HL-60/S4 (cell line): Measurements from ENCODE around the gene IP6K3.

Experiments
- in situ Hi-C: fragments of 300-500 bp; cut with MboI; formaldehyde crosslinking; loops from 2 replicates; pipeline ENCODE4 v1.14.3; 2022; ENCODE audit warnings: low sequenced_read_pairs

IP6K3 gene

DNA sequence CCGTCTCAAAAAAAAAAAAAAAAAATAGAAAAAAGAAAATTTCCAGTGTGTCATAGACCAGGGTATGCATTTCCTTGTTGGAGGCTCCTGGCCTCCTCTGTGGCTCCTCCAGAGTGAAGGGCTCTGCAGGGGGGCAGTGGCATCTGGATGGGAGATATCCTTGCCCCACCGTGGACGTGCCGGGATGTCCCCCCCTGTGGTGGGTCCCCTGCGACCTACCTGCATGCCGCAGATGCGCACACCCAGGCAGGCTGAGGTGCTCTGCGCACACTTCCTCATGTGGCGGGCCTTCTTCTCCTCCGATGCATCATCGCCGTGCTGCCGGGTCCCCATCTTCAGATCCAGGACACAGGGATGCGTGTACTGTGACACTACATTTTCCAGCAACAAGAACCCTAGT, 21.5 kb downstream of the IP6K3 start:
- in situ Hi-C loops, result no loop called here

DNA sequence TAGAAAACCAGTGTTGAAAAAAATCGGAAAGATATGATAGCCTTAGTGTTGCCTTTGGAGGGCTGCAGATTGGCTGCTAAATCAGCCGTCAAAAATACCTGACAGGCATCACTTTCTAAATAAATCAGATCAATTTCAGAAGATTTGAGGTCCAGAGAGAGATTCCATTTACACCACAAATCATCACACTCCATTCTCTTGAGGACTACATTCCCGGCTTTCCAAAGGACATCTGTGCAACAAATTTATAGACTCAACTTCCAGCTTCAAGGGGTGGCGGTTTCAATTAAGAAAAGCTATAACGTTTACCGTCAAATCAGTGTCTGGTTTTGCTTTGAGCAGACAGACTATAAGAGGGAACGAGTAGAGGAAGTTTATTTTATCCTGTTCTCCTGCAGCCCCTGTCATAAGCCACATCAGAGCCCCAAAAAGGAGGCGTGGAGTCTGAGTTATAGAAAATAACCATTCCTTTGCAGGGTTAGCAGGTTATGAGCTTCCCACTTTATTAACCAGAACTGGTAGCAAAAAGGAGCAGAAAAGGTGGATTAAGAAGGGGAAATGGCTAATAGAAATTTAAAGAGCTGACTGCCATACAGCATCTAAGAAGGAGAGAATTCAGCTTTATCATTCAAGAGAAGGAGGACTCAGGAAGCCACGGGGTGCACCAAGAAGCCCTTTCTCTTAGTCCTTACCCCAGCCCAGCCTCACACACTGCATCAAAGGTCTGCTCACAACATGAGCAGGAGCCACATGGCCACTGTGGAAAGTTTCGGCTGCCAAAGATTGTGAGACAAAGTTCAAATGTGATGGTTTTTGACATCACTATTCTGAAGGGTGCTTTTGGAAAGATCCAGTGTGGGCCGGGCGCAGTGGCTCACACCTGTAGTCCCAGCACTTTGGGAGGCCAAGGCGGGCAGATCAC, 22.3 kb downstream of the IP6K3 start:
- in situ Hi-C loops, result no loop called here

DNA sequence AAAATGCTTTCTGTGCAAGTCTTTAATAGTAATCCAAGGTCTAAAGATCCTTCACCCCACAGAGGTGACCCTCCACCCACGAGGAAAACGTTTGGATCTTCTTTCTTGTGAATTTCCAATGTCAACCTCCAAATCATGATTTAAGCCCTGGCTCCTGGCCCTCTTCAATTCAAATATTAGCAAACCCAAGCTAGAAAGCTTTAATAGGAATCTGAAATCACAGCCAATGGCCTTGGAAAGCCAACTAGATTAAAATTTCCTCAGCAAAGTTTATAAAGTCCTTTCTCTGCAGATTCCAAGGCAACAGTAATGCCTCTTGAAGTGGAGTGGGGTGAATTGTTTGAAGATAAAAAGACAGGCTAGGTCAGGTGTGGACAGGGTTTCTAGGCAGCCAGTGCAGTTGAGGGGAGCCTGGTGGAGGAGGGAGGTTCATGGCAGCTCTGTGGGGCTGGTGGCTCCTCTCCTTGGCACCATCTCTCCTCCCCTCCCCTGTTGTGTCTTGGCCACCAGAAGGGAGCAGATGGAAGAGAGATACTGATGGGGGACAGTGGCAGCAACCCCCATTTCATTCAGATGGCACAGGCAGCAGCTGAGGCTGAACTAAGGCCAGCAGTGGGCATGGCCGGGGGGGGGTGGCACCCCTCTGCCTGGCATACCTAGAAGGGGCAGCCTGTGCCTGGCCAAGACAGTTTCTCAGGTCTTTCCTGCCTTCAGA, 23.2 kb downstream of the IP6K3 start:
- in situ Hi-C loops, result no loop called here

DNA sequence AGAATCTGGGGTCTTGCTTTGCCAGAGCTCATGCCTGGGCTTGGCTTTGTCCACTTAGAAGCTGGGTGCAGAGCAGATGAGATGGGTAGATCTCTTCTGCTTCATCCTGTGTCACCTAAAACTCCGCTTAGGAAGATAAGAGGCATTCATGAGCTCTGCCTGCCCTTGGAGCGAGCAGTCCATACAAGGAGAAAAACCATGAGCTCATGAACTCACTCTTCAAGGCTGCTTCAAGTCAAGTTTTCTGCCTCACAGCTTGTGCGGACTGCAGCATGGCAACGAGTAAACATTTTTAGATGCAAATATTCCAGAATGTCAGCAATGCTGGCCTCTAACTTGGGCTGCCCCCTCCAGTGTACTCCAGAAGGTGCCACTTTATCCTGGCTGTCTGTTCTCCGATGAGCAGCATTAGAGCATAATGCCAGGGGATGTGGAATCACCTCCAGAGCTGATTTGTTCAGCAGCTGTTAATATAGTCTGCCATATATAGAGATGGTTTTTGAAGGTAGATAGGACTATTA, 24.5 kb downstream of the IP6K3 start:
- in situ Hi-C loops, result no loop called here

DNA sequence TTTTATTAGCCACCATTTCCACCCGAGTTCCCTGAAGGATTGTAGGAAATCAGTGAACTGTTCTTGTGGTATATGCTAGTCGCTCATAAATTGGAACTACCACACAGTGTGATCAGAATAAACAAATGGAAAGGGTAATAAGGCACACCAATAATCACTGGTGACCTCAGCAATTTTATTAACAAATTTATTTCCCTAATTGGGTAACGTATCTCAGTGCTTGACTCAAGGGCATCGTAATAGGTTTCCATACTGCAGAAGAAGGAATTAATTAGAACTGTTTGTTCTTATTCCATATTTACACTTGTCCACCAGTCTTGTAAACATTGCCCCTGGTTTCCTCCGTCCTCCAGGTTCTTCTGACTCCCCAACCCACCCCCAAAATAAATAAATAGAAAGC, 25.2 kb downstream of the IP6K3 start:
- in situ Hi-C loops, result no loop called here

DNA sequence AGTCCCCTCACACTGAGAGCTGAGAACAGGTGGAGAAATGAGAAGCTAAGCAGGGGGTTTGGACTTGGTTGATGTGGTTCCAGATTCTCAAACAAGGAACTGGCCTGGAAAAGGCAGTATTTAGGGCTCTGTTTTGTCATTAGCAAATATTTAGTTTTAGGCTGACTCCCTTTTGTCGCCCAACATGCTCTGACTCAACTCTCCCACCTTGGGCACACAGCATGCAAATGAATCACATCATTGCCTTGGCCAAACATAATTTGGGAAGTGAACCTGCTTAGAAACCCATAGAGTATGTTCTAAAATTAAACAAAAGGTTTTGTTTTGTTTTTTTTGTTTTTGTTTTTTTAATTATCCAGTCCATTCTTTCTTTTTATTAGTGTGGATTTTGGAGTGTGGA, 25.7 kb downstream of the IP6K3 start:
- in situ Hi-C loops, result no loop called here

DNA sequence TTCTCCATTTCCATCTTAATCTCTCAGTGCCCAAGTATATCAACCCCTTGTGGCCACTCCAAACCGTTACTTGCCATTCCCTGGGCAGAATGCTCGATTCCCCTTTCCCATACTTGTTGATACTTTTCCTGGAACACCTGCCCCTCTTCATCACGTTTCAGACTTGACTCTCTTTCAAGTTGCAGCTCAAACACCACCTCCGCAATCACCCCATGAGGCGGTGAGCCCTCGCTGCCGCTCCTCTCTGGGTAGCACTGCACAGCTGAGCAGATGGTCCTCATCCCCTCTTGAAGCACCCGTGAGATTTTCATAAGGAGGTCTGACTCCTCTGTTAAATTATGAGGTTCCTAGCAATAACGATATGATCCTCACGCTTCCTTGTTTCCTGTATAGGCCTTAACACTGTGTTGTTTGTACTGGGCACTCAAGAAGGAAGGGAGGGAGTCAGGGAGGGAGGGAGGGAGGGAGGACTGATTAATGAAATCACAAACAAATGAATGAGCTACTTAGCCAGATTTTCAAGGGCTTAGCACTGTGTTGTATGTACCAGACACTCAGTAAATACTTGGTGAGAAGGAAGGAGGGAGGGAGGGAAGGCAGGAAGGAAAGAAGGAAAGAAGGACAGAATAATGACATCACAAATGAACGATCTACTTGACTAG, 27.2 kb downstream of the IP6K3 start:
- in situ Hi-C loops, result no loop called here

DNA sequence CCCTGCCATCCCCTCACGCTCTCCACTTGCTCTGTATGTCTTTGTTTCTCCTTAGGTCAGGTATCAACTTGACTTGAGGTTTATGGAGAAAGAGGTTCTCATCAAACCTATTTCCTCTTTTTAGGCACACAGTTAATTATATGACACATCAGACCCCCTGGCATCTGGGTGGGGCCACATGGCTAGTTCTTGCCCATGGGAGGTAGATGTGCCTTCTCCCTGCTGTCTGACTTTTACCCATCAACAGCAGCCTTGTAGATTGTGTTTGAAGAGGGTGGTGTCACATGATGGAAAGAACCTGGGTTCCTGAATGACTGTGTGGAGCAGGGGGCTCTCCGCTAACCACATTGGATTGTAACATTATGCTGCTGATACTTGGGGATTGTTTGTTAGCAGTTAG, 28.0 kb downstream of the IP6K3 start:
- in situ Hi-C loops, result no loop called here

DNA sequence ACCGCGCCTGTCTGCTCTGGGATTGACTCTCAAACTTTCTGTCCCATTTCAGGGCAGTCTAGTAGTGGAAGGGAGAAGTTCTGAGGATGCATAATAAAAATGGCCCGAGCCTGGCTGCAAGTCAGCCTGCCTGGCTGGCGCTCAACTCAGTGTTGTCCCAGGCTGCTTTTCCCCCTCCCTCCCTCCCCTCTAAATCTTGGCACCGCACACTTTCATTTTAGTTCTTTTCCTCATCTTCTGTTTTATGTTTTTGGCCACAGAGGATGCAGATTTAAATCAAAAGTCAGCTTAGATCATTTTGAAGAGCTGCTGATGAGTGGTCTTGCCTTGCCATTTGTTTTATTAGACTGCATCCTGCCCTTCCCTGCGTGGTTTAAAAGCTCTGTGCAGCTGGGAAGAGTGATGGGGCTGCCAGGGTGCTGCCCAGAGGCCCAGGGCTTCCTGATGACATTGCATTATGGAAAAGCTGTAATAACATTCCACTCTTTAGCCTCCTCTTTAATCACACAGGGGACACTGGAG, 28.7 kb downstream of the IP6K3 start:
- in situ Hi-C loops, result no loop called here

DNA sequence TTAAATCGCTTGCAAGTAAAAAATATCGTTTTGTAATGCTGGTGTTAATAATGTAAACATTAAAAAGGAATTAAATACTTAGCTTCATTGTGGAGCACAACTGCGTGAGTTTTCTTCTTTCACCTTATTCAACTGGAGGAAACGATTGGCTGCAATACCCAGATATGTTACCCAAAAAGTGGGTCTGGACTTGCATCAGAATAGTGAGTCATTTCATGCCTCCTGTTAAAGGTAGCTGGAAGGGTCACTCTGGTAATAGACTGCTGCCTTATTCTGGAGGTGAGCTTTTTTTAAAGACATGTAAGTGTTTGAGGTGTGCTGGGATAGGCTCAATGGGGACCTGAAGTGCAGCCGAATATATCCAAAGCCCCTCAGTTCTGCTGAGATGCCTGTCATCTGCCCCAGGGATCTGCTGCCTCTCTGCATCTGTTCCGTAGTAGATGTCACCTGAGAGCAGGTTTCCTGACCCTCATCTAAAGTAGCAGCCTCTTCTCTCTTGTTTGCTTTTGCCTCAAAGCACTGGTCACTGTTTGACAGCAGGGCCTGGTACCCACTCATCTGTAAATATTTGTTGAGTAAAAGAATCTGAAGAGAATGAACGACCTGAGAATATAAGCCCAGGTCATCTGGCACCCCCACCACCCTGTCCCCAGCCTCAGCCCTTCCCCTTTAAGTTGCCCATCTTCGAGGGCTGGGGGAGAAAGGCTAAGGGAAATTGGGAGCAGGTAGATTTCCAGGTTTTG, 29.6 kb downstream of the IP6K3 start:
- in situ Hi-C loops, result no loop called here

DNA sequence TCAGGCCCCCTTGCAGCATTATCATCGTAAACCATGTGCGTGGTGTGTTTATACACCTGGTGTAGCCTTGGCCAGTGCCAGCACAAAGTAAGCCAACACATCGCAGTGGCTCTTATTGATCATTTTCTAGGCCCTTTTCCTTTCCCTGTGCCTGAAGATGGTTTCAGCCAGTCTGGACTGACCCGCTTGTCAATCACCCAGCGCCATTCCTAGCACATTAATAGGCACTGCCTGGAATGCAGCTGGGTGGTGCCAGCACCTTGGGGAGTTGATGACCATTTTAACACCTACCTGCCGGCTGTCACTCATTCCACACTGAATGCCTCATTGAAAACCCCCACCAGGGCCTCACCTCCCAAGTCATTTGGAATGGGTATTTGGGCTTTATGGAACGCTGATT, 30.3 kb downstream of the IP6K3 start:
- in situ Hi-C loops, result no loop called here

DNA sequence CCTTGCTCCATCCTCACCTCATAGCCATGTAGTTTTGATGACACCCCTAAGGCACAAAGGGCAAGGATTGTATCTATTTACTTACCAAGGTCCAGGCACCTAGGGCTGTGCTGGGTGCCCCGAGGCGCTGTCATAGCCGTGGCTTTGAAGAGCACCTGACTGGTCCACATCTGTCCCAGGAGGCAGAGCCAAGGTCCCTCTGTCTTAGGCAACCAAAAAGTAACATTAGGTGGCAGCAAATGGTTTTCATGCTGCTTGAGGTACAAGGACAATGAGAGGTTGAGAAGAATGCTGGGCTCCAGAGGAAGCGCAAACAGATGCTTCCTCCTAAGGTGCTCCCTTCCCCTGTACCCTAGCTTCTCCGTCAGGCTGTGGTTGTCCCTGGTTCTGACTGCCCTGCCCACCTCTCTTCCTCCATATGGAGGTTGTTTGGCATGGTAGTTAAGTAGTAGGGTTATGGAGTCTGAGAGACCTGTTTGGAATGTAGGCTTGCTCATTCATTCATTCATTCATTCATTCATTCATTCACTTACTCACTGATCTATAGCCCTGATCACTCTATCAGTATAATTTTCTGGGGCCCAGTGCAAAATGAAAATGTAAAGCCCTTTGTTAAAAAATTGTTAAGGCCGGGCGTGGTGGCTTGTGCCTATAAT, 32.2 kb downstream of the IP6K3 start:
- in situ Hi-C loops, result no loop called here

DNA sequence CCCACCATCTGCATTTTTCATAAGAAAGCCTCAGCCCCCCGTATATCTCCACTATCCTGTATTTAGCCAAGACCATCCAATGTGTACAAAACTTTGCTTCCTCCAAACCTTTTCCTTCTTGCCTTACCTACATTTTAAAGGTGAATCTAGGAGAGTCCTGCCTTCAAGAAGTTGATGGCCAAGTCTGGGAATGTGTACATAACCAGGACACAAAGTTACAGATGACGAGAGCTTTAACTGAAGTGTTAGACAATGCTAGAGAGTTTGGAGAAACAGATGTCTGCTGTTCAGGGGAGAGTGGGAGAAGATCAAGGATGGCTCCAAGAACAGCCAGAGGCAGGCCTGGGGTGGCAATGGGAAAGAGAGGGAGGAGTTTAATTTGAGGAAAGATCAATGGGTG, 32.9 kb downstream of the IP6K3 start:
- in situ Hi-C loops, result no loop called here

DNA sequence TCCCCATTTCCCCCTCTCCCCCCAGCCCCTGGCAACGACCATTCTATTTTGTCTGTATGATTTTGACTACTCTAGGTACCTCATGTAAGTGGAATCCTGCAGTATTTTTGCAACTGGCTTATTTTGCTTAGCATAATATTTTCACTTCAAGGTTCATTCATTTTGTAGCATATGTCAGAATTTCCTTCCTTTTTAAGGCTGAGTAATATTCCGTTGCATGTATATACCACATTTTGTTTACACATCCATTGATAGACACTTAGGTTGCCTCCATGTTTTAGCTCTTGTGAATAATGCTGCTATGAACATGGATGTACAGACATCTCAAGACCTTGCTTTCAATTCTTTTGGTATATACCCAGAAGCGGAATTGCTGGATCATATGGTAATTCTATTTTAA, 33.8 kb downstream of the IP6K3 start:
- in situ Hi-C loops, result no loop called here

DNA sequence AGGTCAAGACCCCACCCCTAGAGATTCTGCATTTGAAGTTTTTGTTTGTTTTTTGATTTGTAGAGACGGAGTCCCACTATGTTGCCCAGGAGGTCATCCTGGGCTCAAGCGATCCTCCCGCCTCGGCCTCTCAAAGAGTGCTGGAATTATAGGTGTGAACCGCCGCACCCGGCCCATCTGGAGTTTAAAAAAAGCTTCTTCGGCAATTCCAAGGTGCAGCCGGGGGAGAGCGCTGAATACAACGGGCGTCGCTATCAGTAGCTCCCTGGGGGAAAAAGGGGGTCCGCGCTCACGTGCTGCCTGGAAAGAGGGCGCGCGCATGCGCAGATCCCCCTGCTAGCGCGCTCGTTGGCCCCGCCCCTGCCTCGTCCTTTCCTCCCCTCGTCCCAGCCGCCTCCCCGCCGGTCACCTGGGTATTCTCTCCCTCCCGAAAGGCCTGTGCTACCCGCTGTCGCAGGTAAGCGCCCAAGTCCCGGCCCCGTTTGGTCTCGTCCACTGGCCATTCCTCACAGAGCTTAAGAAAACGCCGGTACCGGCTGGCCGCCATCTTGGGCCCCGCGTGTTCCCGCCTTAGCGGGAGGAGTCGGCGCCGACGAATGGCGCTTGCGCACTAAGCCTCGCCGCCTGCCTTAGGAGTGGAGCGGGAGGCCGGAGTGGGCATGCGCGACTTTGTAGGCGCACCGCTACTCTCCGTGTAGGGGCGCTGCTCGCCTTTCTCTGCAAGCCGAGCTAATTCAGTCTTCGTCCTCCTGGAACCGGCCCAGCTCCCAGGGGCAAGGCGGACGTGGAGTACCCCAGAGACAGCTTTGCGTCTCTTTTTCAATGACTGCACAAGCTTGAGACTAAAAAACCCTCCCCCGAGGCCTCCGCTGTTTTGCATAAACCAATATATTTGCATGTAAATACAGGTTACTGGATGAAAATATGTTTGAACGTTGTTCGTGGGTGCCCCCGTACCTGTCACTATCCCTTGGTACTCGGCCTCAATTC, 35.3 kb downstream of the IP6K3 start, which contains the start of gene UQCC2:
Gene UQCC2, minus strand, starts transcription at position 561 of the 990 bp plus-strand sequence. Its CDS starts 14 bp downstream, at position 547.
- in situ Hi-C loops, result no loop called here

DNA sequence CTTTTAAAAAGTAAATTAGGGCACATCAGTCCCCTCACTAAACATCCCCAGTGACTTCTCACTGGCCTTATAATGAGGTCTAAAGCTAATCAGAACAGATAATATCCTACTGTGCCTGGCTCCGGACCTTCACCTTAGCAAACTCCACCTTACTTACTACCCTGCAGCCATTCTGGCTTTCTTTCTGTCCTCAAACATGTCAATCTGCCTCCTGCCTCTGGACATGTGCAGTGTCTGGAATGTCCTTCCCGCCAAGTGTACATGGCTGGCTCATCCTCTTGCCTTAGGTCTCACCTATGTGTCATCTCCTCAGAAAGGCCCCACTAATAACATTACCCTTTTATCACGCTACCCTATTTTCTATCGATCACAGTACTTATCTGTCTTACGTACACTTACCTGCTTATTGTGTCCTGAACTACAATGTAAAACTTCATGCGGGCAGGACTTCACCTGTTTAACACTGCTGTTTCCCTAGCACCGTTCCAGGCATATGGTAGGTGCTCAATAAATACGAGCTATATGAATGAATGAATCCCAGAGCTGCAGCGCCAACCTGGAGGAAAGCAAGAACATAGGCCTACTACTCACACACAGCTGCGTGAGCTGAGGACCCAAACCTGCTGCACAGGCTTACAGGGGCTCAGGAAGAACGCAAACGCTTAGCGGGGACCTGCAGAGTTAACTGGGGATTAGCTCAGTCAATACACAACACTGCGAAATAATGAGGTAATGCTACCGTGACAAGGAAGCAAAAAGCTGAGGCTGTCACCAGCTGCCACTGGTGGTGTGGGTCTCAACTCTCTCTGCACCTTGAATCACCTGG, 36.2 kb downstream of the IP6K3 start:
- in situ Hi-C loops, result no loop called here

DNA sequence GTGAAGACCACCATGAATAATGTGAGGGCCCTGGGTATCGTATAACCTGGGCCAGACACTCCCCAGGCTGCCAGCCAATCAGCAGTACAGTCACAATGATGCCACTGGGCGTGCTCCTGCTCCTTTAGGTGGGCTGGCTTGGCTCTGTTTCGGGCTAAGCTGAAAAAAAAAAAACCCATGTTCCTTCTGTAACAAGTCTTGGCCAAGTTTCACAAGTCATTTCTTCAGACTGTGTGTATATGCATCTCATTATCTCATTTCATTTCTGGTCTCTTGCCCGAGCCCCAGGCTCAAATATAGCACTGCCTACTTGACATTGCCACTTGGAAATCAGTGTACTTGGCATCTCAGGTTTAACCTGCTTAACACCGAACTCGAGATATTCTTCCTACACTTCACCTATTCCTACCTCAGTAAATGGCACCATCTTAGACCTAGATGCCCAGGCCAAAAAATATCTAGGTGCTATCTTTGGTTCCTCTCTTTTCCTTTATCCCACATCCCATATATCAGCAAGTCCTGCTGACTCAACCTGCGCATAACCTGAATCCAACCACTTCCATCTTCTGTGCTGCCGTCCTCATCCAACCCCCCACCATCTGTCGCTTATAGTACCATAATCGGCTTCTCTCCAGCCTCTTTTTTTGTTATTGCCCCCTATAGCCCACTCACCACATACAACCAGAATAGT, 37.0 kb downstream of the IP6K3 start:
- in situ Hi-C loops, result loop anchor here (10.0 kb wide), 1 partner anchor 125 kb away; the partner anchor contains the start of gene BAK1
